Activated naive CD4-positive, alpha-beta T cell treated with anti-CD3 and anti-CD28 coated beads, Interleukin-2, amount 10 ng/mL, durations not matched to agents 5 hours and 36 hours (primary cell): Measurements from ENCODE around the gene FAM72C. TPM values are rescaled to one million over a fixed set of nuclear protein-coding genes. Genes with fewer than 3 reads are reported as not detected.

ENCODE experiments used
- total RNA-seq, 2 experiments: library from RNA; stranded (reverse); gene quantifications; one replicate each; pipeline ENCODE4 v1.2.3, GENCODE V29; 2021

Gene FAM72C
- 10 to 100 TPM in 1 of 2 experiments, 1 to 10 TPM in 1; 7.3 to 12.6 TPM for total RNA-seq

GRCh38 chr1:143971924-143972700 is at the start of gene FAM72C:
FAM72C (minus strand) TSS chr1:143971986; CDS start chr1:143971141, 845 bp downstream.

